Cardiac fibroblast (primary cell): ENCODE measurements around the gene ACTR5.

Experiments
- DNase-seq, 2 donors: peaks; one replicate each; pipeline versions ENCODE4 v3.0.0 to v3.0.0-alpha.2; 2010; ENCODE audit warnings: low read depth in 2 of 2
- H3K4me3 ChIP-seq, 2 donors: replicated peaks in 1 of 2; 1 replicate in 1 of 2; 2 replicates in 1 of 2; pipeline ENCODE4 v1.5.1; 2011; ENCODE audit warnings: low read depth in 2 of 2, low read length in 2 of 2, mild to moderate bottlenecking in 2 of 2, moderate library complexity in 1 of 2
- CTCF ChIP-seq: IDR thresholded peaks from one replicate; pipeline ENCODE4 v1.5.1; 2011; ENCODE audit warnings: low read depth, mild to moderate bottlenecking, low read length, inconsistent platforms

Gene ACTR5

DNA sequence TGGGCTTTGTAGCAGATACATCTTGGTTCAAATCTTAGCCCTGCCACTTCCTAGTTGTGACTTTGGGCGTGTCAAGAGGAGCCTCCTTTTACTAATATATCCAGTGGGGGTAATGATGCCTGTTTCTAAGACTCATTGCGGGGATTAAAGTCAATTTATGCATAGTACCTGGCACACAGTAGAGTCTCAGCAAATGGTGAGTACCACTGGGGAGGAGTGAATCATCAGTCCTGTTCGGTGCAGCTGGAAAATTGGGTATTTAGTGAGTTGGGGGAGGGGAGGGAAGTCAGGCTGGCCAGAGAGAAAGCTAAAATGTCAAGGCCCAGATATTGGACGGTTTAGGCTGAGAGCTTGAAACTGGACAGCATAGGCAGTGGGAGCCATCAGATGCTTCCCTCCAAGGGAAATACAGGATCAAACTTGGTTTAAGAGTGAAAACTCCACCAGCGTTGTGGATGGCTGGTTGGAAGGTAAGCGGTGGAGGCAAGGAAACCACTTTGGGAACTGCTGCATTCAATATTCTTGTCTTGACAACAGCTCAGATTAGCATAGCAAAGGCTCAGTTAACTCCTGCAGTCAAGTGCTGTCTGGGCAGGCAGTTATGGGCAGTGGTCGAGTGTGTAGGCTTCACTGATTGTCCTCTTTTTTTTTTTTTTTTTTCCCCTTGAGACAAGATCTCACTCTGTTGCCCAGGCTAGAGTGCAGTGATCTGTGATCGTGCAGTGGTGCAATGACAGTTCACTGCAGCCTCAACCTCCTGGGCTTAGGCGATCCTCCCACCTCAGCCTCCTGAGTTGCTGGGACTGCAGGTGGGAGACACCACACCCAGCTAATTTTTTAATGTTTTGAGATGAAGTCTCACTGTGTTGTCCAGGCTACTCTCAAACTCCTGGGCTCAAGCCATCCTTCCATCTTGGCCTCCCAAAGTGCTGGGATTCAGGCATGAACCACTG, 70.1 kb downstream of the ACTR5 start:
- no peak for TF ChIP-seq CTCF
- H3K4me3 ChIP-seq = no peak overlapping the region
- no peak for DNase-seq
